ENCODE data around the gene F10.

F10 gene

GRCh38 chr13:113183450-113184129, 61.0 kb downstream of the F10 start:
- peaks cover 69% of the 10 kb centered on the region for H3K36me3 Mint-ChIP-seq (ENCODE audit: low read depth)
- no peak for TF ChIP-seq CTCF (IDR thresholded peaks at IDR 0.05)
- DNase-seq: no peak
- peaks cover 13% of the 10 kb centered on the region for H3K4me1 Mint-ChIP-seq
- H3K9me3 Mint-ChIP-seq: no peaks in the 10 kb centered on the region
- no peak overlapping the region for H3K27ac Mint-ChIP-seq
- peaks cover 3% of the 10 kb centered on the region for H3K27me3 Mint-ChIP-seq (ENCODE audit: low read depth, poor library complexity)
- no peak overlapping the region for H3K4me3 Mint-ChIP-seq

- peaks cover 73% of the 10 kb centered on the region for H3K36me3 Mint-ChIP-seq (ENCODE audit: low read depth)
- peak overlapping the region; percentile 77 for H3K27ac Mint-ChIP-seq
- H3K9me3 Mint-ChIP-seq: no peaks in the 10 kb centered on the region
- no peak for DNase-seq
- TF ChIP-seq CTCF (IDR thresholded peaks at IDR 0.05): no peak
- H3K4me1 Mint-ChIP-seq: peaks cover 15% of the 10 kb centered on the region
- H3K27me3 Mint-ChIP-seq (ENCODE audit: low read depth, poor library complexity): no peaks in the 10 kb centered on the region
- no peak overlapping the region for H3K4me3 Mint-ChIP-seq
These were observed 62.2 kb downstream of the F10 start for GRCh38 chr13:113184568-113185440.

- H3K9me3 Mint-ChIP-seq: no peaks in the 10 kb centered on the region
These were observed 63.7 kb downstream of the F10 start for GRCh38 chr13:113186061-113186900.

GRCh38 chr13:113187263-113187669, 64.7 kb downstream of the F10 start:
- no peak for DNase-seq
- peak overlapping the region; percentile 75 for H3K27ac Mint-ChIP-seq
- no peak overlapping the region for H3K4me3 Mint-ChIP-seq
- no peaks in the 10 kb centered on the region for H3K9me3 Mint-ChIP-seq
- H3K36me3 Mint-ChIP-seq (ENCODE audit: low read depth): peaks cover 69% of the 10 kb centered on the region
- TF ChIP-seq CTCF (IDR thresholded peaks at IDR 0.05): no peak
- no peaks in the 10 kb centered on the region for H3K27me3 Mint-ChIP-seq (ENCODE audit: low read depth, poor library complexity)
- H3K4me1 Mint-ChIP-seq: peaks cover 15% of the 10 kb centered on the region

More at GRCh38 chr13:113186061-113186900, 63.7 kb downstream of the F10 start:
- no peak for DNase-seq
- H3K27me3 Mint-ChIP-seq (ENCODE audit: low read depth, poor library complexity): no peaks in the 10 kb centered on the region
- peak overlapping the region; percentile 39 for H3K27ac Mint-ChIP-seq
- H3K4me1 Mint-ChIP-seq: peaks cover 15% of the 10 kb centered on the region
- no peak overlapping the region for H3K4me3 Mint-ChIP-seq
- TF ChIP-seq CTCF (IDR thresholded peaks at IDR 0.05): no peak
- peaks cover 74% of the 10 kb centered on the region for H3K36me3 Mint-ChIP-seq (ENCODE audit: low read depth)

- no peak for DNase-seq
- no peak for TF ChIP-seq CTCF (IDR thresholded peaks at IDR 0.05)
- Mint-ChIP-seq H3K36me3 (ENCODE audit: low read depth) (peaks cover 65% of the 10 kb centered on the region), H3K4me3 (no peak overlapping the region), H3K27me3 (ENCODE audit: low read depth, poor library complexity) (no peaks in the 10 kb centered on the region), H3K4me1 (peaks cover 15% of the 10 kb centered on the region), H3K9me3 (no peaks in the 10 kb centered on the region), H3K27ac (peak overlapping the region; percentile 47)
These were observed 65.5 kb downstream of the F10 start for GRCh38 chr13:113187883-113188665.

All from nephron progenitor cell (in vitro differentiated cells).